Mucosa of stomach (tissue), 1 donor: ENCODE measurements around the gene AMMECR1L.
"Not testable (repeated sequence)": the region's sequence is repeated elsewhere in the genome, so short reads cannot be mapped to it uniquely, and the experiment has no call there.

Source experiments
- H3K27me3 ChIP-seq: one replicate; pipeline ENCODE4 v1.7.0; 2013; ENCODE audit warnings: mild to moderate bottlenecking, low read length; ENCODE audit not compliant: control insufficient read depth, insufficient read depth
- H3K36me3 ChIP-seq: one replicate; pipeline ENCODE4 v1.7.0; 2013; ENCODE audit warnings: low read length; ENCODE audit not compliant: control insufficient read depth, insufficient read depth
- H3K4me1 ChIP-seq: one replicate; pipeline ENCODE4 v1.7.0; 2013; ENCODE audit warnings: mild to moderate bottlenecking, low read length; ENCODE audit not compliant: control insufficient read depth, insufficient read depth
- H3K4me3 ChIP-seq: one replicate; pipeline ENCODE4 v1.7.0; 2013; ENCODE audit warnings: low read length
- H3K9ac ChIP-seq: one replicate; pipeline ENCODE4 v1.7.0; 2013; ENCODE audit warnings: mild to moderate bottlenecking, low read length, moderate library complexity
- H3K9me3 ChIP-seq: one replicate; pipeline ENCODE4 v1.7.0; 2013; ENCODE audit warnings: mild to moderate bottlenecking, low read length, moderate library complexity; ENCODE audit not compliant: control insufficient read depth
- donor health status: Pancreatic carcinoma.

Gene AMMECR1L

DNA sequence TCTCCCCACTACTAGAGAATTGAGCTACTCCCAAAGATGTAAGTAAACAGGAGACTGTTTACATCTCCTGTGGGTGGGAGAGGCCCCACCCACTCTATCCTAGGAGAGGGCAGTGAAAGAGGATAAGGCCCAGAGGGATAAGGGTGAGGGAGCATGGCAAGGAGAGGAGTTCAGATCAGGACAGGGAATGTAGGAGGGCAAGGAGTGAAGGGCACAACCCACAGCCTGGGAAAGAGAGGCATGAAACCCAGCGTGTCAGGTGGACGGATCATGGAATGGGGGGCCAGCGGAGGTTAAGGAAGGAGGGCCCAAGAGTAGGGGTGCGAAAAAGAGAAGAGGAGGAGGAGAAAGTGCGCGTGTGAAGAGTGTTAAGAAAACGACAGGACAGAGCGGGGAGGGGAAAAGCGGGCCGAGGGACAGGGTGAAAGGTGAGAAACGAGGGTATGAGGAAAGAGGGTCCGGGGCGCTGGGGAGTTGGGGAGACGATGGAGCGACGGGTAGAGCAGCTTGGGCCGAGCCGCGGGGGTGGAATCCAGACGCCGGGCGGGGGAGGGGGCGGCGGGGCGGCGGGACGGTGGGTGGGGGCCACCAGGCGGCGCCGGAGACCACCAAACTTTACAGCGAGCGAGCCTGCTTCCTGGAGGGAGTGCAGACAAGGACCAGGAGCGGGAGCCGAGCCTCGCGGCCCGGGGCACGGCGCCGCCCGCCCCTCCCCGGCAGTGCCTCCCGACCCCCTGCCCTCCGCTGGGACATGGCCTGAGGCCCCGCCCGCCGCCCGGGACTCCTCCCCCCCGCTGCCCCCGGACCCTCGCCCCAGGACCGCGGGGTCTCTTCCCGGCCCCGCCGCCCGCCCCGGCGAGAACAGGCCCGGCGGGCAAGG, 655 bp downstream of the AMMECR1L start:
- Histone ChIP-seq H3K4me3 (peak overlapping the region; percentile 43), H3K4me1 (peaks cover 15% of the 10 kb centered on the region), H3K9ac (peak overlapping the region; percentile 69)
- H3K27me3 ChIP-seq, H3K36me3 ChIP-seq, H3K9me3 ChIP-seq: not testable (repeated sequence)

DNA sequence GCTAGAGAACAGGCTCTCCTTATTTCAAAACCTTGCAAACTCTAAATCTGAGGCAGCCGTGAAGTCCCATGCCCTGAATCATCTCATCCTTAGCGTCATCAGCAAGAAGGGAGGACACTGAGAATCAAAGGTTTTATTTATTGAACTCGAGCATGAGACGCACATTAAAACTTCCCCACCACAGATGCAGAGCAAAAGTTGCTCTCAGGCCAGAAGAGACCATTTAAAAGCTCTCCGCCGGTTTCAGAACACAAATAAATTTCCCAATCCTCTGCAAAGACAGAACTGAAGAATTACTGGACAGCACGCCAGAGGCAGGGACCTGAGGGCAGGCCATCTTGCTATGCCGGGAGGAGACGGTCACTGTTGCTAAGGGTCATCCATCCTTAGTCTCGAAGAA, 1.3 kb downstream of the AMMECR1L start:
- Histone ChIP-seq H3K9me3 (no peaks in the 10 kb centered on the region), H3K9ac (peak overlapping the region; percentile 69), H3K36me3 (no peaks in the 10 kb centered on the region), H3K4me3 (peak overlapping the region; percentile 43), H3K27me3 (no peaks in the 10 kb centered on the region), H3K4me1 (peaks cover 15% of the 10 kb centered on the region)

DNA sequence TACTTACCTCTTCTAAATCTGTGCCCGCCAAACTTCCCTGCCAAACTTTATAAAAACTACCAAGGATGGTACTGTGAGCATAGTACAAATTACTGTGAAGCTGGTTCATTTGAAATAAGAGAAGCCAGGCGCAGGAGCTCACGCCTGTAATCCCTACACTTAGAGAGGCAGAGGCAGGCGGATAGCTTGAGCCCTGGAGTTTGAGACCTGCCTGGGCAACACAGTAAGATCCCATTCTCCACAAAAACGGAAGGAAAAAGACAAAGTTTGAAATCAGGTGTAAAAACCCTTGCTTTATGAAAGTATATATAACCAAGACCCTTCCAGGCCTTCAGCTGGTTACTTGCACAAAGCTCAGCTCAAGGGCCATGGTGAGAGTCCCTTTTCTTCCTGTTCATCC, 5.9 kb downstream of the AMMECR1L start:
- Histone ChIP-seq H3K27me3 (no peaks in the 10 kb centered on the region), H3K9ac (no peak overlapping the region), H3K4me3 (no peak overlapping the region), H3K36me3 (no peaks in the 10 kb centered on the region), H3K4me1 (peaks cover 8% of the 10 kb centered on the region), H3K9me3 (no peaks in the 10 kb centered on the region)

DNA sequence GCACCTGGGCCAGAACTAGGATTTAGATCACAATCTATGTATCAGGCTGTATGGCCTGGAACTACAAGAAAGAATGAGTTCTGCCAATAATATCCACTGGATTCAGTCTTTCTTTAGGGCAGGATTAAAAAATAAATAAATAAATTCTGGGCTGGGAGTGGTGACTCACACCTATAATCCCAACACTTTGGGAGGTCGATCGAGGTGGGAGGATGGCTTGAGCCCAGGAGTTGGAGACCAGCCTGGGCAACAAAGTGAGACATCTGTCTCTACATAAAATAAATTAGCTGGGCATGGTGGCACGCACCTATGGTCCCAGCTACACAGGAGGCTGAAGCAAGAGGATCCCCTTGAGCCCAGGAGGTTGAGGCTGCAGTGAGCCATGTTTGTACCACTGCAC, 8.1 kb downstream of the AMMECR1L start:
- H3K27me3 ChIP-seq, result no peaks in the 10 kb centered on the region
- no peaks in the 10 kb centered on the region for H3K9me3 ChIP-seq
- no peaks in the 10 kb centered on the region for H3K4me1 ChIP-seq

DNA sequence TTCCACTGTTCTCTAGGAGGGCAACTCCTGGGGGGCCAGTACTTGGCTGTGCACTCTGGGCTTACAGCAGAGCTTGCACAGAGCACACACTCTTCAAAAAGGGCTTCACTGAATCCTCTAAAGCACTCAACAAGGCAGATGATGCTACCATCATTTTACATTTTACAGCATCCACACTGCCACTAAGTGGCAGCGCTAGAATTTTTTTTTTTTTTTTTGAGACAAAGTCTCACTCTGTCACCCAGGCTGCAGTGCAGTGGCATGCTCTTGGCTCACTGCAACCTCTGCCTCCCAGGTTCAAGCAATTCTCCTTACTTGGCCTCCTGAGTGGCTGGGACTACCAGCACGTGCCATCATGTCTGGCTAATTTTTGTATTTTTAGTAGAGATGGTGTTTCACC, 8.6 kb downstream of the AMMECR1L start:
- H3K4me1 ChIP-seq, result no peaks in the 10 kb centered on the region
- no peaks in the 10 kb centered on the region for H3K9me3 ChIP-seq
- H3K4me3 ChIP-seq, result no peak overlapping the region
- H3K36me3 ChIP-seq, result no peaks in the 10 kb centered on the region
- no peak overlapping the region for H3K9ac ChIP-seq
- H3K27me3 ChIP-seq, result no peaks in the 10 kb centered on the region

More for the DNA sequence above, 8.1 kb downstream of the AMMECR1L start:
- Histone ChIP-seq H3K36me3 (no peaks in the 10 kb centered on the region), H3K4me3 (no peak overlapping the region), H3K9ac (no peak overlapping the region)

DNA sequence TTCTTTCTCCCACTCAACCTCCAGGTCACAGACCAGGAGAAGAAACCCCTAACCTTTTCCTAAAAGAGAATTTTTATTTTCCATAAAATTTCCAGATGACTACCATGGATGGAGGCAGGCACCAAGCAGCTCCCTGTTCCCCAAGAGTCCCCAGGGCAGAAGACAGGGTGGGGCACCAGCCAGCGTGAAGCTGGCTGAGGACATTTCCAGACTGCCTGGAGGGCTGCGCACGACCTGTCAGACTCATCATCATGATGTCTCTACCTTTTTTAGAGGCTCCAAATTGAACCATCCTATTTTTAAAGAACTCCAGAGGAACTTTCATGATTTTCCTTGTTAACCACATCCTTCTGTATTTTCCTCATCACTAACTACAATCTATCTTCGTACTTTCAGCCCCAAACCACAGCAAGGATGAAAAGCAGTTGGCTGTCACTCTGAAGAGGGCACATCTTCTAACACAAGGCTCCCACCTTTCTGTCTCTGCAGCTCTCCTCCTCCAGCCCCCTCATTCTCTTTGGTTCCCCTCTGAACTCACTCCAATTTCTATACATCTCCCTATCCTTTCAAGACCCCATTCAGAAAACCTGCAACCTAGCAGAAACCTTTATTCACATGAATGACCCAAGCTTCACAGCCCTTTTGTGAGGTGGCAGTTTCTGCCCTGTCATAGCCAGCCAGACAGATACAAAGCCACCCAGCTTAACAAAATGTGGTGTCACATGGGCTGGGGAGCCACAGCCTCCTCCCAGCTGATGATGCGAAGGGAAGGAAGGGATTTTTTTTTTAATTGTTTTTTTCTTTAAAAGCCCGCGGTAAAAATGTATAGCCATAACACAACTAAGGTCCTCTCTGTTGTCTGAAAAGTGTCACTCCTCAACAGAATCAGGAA, 11.1 kb downstream of the AMMECR1L start:
- no peaks in the 10 kb centered on the region for H3K9me3 ChIP-seq
- H3K4me1 ChIP-seq, result no peaks in the 10 kb centered on the region
- H3K36me3 ChIP-seq, result no peaks in the 10 kb centered on the region
- no peak overlapping the region for H3K4me3 ChIP-seq
- no peaks in the 10 kb centered on the region for H3K27me3 ChIP-seq
- H3K9ac ChIP-seq, result no peak overlapping the region

DNA sequence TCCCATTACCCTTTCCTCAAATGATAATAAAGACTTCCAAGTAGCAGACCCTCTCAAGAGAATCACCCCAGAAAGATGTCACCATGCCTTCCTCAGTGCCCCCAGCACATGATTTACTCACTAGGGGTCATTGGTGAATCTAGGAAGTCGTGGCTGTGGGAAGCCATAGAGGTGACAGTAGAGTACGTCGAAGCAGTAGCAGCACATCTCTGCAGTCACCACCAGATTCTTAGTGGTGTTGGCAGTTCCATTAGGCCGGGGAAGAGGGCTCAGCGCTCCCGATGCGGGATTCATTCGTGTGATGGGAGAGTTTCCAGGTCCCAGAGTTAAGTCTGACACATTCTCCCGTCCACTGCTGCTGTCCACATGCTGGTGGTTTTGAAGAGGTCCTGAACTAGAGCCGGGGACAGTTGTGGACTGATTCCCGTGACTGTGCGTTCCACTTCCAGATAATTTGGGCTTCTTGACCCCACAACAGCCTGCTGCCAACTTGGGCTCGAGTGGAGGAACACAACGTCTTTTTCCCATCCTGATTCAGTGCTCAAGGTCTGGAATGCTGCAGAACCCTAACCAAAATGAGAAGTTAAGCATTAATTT, 12.0 kb downstream of the AMMECR1L start:
- H3K4me3 ChIP-seq, result no peak overlapping the region
- no peaks in the 10 kb centered on the region for H3K4me1 ChIP-seq
- no peaks in the 10 kb centered on the region for H3K27me3 ChIP-seq
- H3K9ac ChIP-seq, result no peak overlapping the region
- no peaks in the 10 kb centered on the region for H3K9me3 ChIP-seq
- no peaks in the 10 kb centered on the region for H3K36me3 ChIP-seq

DNA sequence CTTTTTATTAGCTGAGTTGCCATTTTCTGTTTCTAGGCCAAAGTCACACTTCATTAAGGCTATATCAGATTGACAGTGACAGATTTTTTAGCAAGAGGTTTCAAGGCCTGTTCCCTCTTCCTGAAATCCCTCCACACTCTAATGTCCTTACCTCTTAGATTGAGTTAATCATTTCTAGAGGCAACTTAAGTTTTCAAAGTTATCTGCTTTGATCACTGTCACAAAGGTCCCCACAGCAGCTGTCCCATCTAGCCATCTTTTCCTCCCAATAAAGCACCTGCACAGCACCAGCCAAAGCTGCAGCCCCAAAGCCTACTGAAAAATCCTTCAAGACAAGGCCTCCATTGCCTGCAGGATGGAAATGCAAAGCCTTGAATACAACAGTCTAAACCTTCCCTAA, 13.4 kb downstream of the AMMECR1L start:
- Histone ChIP-seq H3K9me3 (no peaks in the 10 kb centered on the region), H3K27me3 (no peaks in the 10 kb centered on the region), H3K9ac (no peak overlapping the region), H3K36me3 (no peaks in the 10 kb centered on the region), H3K4me3 (no peak overlapping the region), H3K4me1 (no peaks in the 10 kb centered on the region)

DNA sequence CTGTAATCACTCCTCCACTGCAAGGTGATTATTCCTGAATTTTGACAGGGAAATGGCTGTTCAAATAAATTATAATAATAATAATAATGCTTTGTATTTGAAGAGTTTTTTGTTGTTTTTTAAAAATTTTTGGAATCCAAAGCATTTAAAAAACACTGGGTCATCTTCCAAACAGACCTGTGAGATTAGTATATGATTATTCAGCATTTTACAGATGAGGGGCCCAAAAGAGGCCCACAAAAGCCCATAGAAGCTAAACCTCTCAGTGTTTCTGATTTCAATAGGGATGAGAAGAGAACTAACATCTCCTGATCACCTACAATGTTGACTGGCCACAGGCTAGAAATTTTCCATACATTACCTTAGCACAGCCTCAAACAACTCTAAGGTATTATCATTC, 19.8 kb downstream of the AMMECR1L start:
- H3K4me3 ChIP-seq, result no peak overlapping the region
- no peaks in the 10 kb centered on the region for H3K27me3 ChIP-seq
- peaks cover 8% of the 10 kb centered on the region for H3K36me3 ChIP-seq
- H3K9ac ChIP-seq, result no peak overlapping the region
- H3K4me1 ChIP-seq, result no peaks in the 10 kb centered on the region
- H3K9me3 ChIP-seq, result no peaks in the 10 kb centered on the region

DNA sequence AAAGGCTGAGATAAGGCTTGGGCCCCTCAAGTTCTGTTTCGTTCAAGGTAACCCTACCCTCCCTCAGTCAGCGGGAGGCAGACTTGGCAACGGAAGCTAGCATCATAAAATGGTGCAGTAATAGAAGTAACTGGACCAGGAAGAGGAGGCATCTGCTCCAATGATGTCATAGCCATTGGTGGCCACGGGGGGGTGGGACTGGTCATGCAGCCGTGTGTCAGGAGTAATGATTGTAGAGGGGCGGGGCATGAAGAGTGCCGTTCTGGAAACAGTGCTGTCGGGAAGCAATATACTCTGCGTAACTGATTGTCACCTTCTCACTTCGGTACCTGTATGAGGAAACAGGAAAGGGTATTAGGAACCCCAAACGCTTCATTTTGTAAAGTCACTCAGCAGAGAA, 20.9 kb downstream of the AMMECR1L start:
- Histone ChIP-seq H3K36me3 (peaks cover 8% of the 10 kb centered on the region), H3K27me3 (no peaks in the 10 kb centered on the region), H3K9ac (no peak overlapping the region), H3K9me3 (no peaks in the 10 kb centered on the region), H3K4me1 (no peaks in the 10 kb centered on the region), H3K4me3 (no peak overlapping the region)

DNA sequence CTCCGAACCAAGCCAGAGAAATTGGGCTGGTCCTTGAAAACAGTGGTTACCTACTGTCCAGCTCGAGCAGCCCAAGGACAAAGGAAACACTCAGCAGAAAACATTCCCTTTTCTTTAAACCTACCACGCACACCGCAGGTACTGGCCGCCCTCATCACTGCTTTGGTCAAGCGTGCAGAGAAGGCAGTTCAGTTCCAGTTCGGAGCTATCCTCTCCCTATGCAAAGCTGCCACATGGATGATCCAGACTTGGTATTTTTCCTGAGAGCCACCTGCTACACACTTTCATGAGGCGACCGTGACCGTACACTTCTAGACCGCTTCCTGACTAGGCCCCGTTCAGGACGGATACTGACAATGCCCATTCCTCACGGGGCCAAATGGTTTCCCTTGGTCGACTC, 23.5 kb downstream of the AMMECR1L start:
- no peaks in the 10 kb centered on the region for H3K9me3 ChIP-seq
- no peaks in the 10 kb centered on the region for H3K27me3 ChIP-seq
- no peak overlapping the region for H3K9ac ChIP-seq
- peaks cover under 1% of the 10 kb centered on the region for H3K4me1 ChIP-seq
- H3K4me3 ChIP-seq, result no peak overlapping the region
- H3K36me3 ChIP-seq, result peaks cover 8% of the 10 kb centered on the region

DNA sequence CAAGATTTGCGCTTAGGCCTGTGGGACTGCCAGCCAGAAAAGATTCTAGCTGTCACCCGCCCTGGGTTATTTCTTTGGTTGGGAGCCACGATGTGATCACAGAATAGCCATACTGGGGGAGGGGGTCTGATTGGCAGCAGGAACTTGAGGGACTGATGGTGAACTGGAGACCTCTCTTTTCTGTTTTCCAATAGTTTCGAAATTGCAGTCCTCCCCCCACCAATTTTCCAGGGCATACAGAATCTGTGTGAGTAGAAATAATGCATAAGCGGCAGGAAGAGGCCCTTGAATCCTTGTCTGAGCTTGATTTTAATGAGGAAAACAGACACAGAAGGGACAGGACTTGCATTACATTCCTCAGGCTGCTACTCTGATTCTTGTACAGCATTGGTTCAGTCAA, 25.6 kb downstream of the AMMECR1L start:
- Histone ChIP-seq H3K36me3 (no peaks in the 10 kb centered on the region), H3K27me3 (no peaks in the 10 kb centered on the region), H3K4me1 (peaks cover 7% of the 10 kb centered on the region), H3K9ac (no peak overlapping the region), H3K9me3 (no peaks in the 10 kb centered on the region), H3K4me3 (no peak overlapping the region)
